WTC11 (cell line): Measurements from ENCODE around the gene CCDC154. TPM values are rescaled to one million over a fixed set of nuclear protein-coding genes. Genes with fewer than 3 reads are reported as not detected.

Experiments used
- ATAC-seq: fragments of 200-7000 bp; cut with Tn5 transposase; 2 replicates; pipeline ENCODE4 v1.10.0; 2021; ENCODE audit warnings: mild to moderate bottlenecking, moderate library complexity
- CTCF ChIA-PET: fragments of 300-600 bp; sonication (Branson Sonifier 250); formaldehyde crosslinking; loops from one replicate; lab custom pipeline; 2021; ENCODE audit warnings: antibody characterized with exemption; lab: Charles Lee
- POLR2A ChIA-PET: fragments of 350-600 bp; sonication (Branson Sonifier 250); formaldehyde crosslinking; loops from one replicate; lab custom pipeline; 2021; ENCODE audit warnings: antibody characterized with exemption; lab: Charles Lee
- DNase-seq: peaks from one replicate; pipeline ENCODE4 v3.0.0; 2021; ENCODE audit warnings: low spot score
- H3K27ac Mint-ChIP-seq: 2 replicates; pipeline ENCODE4 v1.8.0; 2021; ENCODE audit warnings: mixed read lengths
- H3K27me3 Mint-ChIP-seq: 2 replicates; pipeline ENCODE4 v1.8.0; 2021; ENCODE audit warnings: low read depth, mild to moderate bottlenecking, moderate library complexity, mixed read lengths
- H3K36me3 Mint-ChIP-seq: 2 replicates; pipeline ENCODE4 v1.8.0; 2021; ENCODE audit warnings: mixed read lengths
- H3K4me1 Mint-ChIP-seq: 2 replicates; pipeline ENCODE4 v1.8.0; 2022; ENCODE audit warnings: mixed read lengths
- H3K4me3 Mint-ChIP-seq: 2 replicates; pipeline ENCODE4 v1.8.0; 2021; ENCODE audit warnings: mild to moderate bottlenecking, moderate library complexity, mixed read lengths
- H3K9me3 Mint-ChIP-seq: 2 replicates; pipeline ENCODE4 v1.8.0; 2021; ENCODE audit warnings: mixed read lengths
- ESRRA ChIP-seq: sonication (generic); formaldehyde crosslinking; IDR thresholded peaks from 2 replicates; pipeline ENCODE4 v1.8.1; 2022; ENCODE audit warnings: mild to moderate bottlenecking, missing genetic modification reagents, borderline replicate concordance
- GRHL2 ChIP-seq: fragments of 250-450 bp; sonication (Bioruptor Pico); IDR thresholded peaks from 2 replicates; pipeline ENCODE4 v1.8.0; 2022; ENCODE audit warnings: mild to moderate bottlenecking, moderate library complexity; ENCODE audit not compliant: insufficient replicate concordance, severe bottlenecking
- JAZF1 ChIP-seq: fragments of 250-450 bp; sonication (Bioruptor Pico); IDR thresholded peaks from 2 replicates; pipeline ENCODE4 v1.9.0; 2021; ENCODE audit warnings: moderate library complexity, mild to moderate bottlenecking, inconsistent platforms
- NFATC4 ChIP-seq: fragments of 250-450 bp; sonication (Bioruptor Pico); IDR thresholded peaks from 2 replicates; pipeline ENCODE4 v1.9.0; 2021; ENCODE audit warnings: mild to moderate bottlenecking
- NR1H2 ChIP-seq: sonication (generic); formaldehyde crosslinking; IDR thresholded peaks from 2 replicates; pipeline ENCODE4 v1.9.0; 2021; ENCODE audit warnings: mild to moderate bottlenecking, moderate library complexity, missing genetic modification reagents
- NR2C2 ChIP-seq: sonication (generic); formaldehyde crosslinking; IDR thresholded peaks from 2 replicates; pipeline ENCODE4 v1.8.0; 2022; ENCODE audit warnings: mild to moderate bottlenecking, missing genetic modification reagents
- NR3C1 ChIP-seq: sonication (generic); formaldehyde crosslinking; conservative IDR thresholded peaks from 2 replicates; pipeline ENCODE4 v1.8.1; 2023; ENCODE audit warnings: low read depth, mild to moderate bottlenecking, missing genetic modification reagents
- OVOL2 ChIP-seq: fragments of 250-450 bp; sonication (Bioruptor Pico); IDR thresholded peaks from 2 replicates; pipeline ENCODE4 v1.9.0; 2021; ENCODE audit warnings: mild to moderate bottlenecking, borderline replicate concordance
- RELA ChIP-seq: sonication (generic); formaldehyde crosslinking; IDR thresholded peaks from 2 replicates; pipeline ENCODE4 v1.8.1; 2022; ENCODE audit warnings: missing genetic modification reagents, mild to moderate bottlenecking, borderline replicate concordance
- SMAD4 ChIP-seq: sonication (generic); formaldehyde crosslinking; IDR thresholded peaks from 2 replicates; pipeline ENCODE4 v1.8.0; 2022; ENCODE audit warnings: mild to moderate bottlenecking, missing genetic modification reagents
- ZBTB21 ChIP-seq: sonication (generic); formaldehyde crosslinking; IDR thresholded peaks from 2 replicates; pipeline ENCODE4 v1.8.1; 2023; ENCODE audit warnings: mild to moderate bottlenecking, missing genetic modification reagents, borderline replicate concordance
- ZNF219 ChIP-seq: sonication (generic); formaldehyde crosslinking; IDR thresholded peaks from 2 replicates; pipeline ENCODE4 v1.8.0; 2023; ENCODE audit warnings: missing genetic modification reagents, mild to moderate bottlenecking, borderline replicate concordance
- ZNF263 ChIP-seq: sonication (generic); formaldehyde crosslinking; IDR thresholded peaks from 2 replicates; pipeline ENCODE4 v1.8.1; 2022; ENCODE audit warnings: low read depth, mild to moderate bottlenecking, moderate library complexity, missing genetic modification reagents
- ZNF416 ChIP-seq: fragments of 250-450 bp; sonication (Bioruptor Pico); IDR thresholded peaks from 2 replicates; pipeline ENCODE4 v1.9.0; 2021; ENCODE audit warnings: mild to moderate bottlenecking, inconsistent platforms
- total RNA-seq: library from RNA; stranded (reverse); gene quantifications from 3 replicates; pipeline ENCODE4 v1.2.3, GENCODE V29; 2021
- TF ChIP-seq, protein P1 (sequence below): sonication (generic); formaldehyde crosslinking; IDR thresholded peaks from 2 replicates; pipeline ENCODE4 v1.8.1; 2022; ENCODE audit warnings: missing genetic modification reagents, borderline replicate concordance
- TF ChIP-seq, protein P2 (sequence below): sonication (generic); formaldehyde crosslinking; IDR thresholded peaks from 2 replicates; pipeline ENCODE4 v1.8.0; 2023; ENCODE audit warnings: missing genetic modification reagents
- TF ChIP-seq, protein P3 (sequence below): sonication (generic); formaldehyde crosslinking; IDR thresholded peaks from 2 replicates; pipeline ENCODE4 v1.8.0; 2022; ENCODE audit warnings: mild to moderate bottlenecking, missing genetic modification reagents
- TF ChIP-seq, protein P4 (sequence below): sonication (generic); formaldehyde crosslinking; IDR thresholded peaks from 2 replicates; pipeline ENCODE4 v1.8.1; 2023; ENCODE audit warnings: mild to moderate bottlenecking, missing genetic modification reagents, moderate library complexity
- TF ChIP-seq, protein P5 (sequence below): fragments of 250-450 bp; sonication (Bioruptor Pico); IDR thresholded peaks from 2 replicates; pipeline ENCODE4 v1.9.0; 2021; ENCODE audit warnings: moderate library complexity, mild to moderate bottlenecking, inconsistent platforms, borderline replicate concordance

CCDC154 gene
- total RNA-seq, 1 experiment from 2014 or later: 0.46 TPM

DNA sequence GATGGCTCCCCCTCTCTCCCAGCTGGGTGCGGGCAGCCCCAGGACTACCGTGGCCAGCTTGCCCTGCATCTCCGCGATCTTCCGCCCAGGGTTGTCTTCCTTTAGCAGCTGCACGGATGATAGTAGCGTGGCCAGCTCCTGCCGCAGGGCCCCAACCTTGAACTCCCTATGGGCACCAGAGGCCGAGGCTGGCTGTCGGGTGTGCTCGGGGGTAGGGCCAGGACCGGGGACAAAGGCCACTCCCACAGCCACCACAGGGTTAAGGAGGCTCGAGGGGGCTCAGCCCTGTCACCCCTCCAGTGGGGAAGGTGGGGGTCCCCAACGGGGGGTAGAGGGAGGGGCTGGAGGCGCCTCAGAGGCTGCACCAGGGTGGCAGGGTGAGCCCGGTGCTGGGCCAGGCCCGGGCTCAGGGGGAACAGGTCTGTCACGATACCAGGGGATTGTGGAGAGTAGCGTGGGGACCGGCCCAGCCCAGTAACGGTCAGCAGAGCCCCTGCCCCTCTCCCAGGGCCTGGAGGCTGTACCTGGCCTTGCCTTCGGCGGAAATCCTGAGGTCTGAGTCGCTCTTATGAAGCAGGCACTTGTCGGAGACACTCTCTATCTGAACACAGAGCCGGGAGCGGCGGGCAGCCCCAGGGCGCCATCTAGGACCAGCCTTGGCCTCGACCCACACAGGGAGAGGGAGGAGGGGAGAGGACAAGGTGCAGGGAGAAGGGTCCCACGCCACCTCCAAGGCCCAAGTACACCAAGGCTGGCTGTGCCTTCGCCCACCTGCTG lies 8.2 kb downstream of the CCDC154 start (continued):
- TF ChIP-seq, protein P1, sequence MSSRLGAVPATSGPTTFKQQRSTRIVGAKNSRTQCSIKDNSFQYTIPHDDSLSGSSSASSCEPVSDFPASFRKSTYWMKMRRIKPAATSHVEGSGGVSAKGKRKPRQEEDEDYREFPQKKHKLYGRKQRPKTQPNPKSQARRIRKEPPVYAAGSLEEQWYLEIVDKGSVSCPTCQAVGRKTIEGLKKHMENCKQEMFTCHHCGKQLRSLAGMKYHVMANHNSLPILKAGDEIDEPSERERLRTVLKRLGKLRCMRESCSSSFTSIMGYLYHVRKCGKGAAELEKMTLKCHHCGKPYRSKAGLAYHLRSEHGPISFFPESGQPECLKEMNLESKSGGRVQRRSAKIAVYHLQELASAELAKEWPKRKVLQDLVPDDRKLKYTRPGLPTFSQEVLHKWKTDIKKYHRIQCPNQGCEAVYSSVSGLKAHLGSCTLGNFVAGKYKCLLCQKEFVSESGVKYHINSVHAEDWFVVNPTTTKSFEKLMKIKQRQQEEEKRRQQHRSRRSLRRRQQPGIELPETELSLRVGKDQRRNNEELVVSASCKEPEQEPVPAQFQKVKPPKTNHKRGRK (CRISPR knock-in tag): no peak
- TF ChIP-seq, protein P2, sequence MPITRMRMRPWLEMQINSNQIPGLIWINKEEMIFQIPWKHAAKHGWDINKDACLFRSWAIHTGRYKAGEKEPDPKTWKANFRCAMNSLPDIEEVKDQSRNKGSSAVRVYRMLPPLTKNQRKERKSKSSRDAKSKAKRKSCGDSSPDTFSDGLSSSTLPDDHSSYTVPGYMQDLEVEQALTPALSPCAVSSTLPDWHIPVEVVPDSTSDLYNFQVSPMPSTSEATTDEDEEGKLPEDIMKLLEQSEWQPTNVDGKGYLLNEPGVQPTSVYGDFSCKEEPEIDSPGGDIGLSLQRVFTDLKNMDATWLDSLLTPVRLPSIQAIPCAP (CRISPR knock-in tag): no peak
- TF ChIP-seq ZNF416 (CRISPR knock-in tag): no peak
- TF ChIP-seq NR3C1 (CRISPR knock-in tag): no peak
- TF ChIP-seq, protein P3, sequence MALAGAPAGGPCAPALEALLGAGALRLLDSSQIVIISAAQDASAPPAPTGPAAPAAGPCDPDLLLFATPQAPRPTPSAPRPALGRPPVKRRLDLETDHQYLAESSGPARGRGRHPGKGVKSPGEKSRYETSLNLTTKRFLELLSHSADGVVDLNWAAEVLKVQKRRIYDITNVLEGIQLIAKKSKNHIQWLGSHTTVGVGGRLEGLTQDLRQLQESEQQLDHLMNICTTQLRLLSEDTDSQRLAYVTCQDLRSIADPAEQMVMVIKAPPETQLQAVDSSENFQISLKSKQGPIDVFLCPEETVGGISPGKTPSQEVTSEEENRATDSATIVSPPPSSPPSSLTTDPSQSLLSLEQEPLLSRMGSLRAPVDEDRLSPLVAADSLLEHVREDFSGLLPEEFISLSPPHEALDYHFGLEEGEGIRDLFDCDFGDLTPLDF: no peak

DNA sequence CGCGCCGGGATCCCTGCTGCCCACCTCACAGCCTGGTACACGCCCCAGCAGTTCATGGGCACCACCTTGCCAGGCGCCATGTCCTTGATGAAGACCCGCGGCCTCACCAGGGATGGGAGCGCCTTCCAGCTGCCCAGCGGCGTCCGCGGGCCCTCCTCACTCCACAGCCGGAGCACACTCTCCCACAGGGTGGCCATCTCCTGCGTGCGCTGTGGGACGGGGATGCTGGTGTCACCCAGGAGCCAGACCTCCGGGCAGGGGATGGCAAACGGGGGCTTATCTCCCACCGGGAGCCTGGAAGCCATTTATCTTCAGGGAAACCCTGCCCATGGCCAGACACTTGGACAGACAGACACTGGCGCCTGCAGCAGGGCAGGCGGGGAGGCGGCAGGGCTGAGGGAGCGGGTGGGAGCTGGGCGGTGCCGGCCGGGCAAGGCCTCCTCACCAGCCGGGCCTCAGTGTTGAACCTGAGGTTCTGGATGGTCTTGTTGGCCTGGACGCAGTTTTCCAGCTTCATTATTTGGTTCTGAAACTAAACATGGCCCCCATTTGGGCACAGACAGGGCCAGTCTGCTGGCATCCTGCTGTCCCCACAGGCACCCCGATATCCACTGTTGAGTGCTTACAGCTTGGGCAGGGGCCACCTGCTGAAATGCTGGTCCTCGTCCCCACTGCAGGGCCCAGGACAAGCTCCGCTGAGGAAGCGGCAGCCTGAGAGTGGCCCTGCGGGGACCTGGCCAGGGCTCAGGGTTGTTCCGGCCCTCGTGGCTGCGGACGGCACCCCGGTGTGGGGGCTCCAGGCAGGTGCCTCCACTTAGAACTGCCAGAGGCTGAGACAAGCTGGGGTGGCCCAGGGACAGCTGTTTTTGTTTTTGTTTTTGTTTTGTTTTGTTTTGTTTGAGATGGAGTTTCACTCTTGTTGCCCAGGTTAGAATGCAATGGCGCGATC lies 9.4 kb downstream of the CCDC154 start:
- ChIA-PET POLR2A (no interaction called here), CTCF (no interaction called here)
- TF ChIP-seq ZNF263 (CRISPR knock-in tag) (no peak), ESRRA (CRISPR knock-in tag) (no peak), JAZF1 (CRISPR knock-in tag) (no peak), GRHL2 (CRISPR knock-in tag) (no peak), ZNF219 (CRISPR knock-in tag) (no peak), ZNF416 (CRISPR knock-in tag) (no peak)
- TF ChIP-seq, protein P1 (CRISPR knock-in tag): no peak
- TF ChIP-seq, protein P4, sequence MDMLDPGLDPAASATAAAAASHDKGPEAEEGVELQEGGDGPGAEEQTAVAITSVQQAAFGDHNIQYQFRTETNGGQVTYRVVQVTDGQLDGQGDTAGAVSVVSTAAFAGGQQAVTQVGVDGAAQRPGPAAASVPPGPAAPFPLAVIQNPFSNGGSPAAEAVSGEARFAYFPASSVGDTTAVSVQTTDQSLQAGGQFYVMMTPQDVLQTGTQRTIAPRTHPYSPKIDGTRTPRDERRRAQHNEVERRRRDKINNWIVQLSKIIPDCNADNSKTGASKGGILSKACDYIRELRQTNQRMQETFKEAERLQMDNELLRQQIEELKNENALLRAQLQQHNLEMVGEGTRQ (CRISPR knock-in tag): no peak
- no peaks in the 10 kb centered on the region for H3K27me3 Mint-ChIP-seq
- ATAC-seq: no peak
- no peak overlapping the region for H3K27ac Mint-ChIP-seq
- no peaks in the 10 kb centered on the region for H3K4me1 Mint-ChIP-seq
- DNase-seq: no peak
- no peaks in the 10 kb centered on the region for H3K9me3 Mint-ChIP-seq
- H3K36me3 Mint-ChIP-seq: no peaks in the 10 kb centered on the region
- H3K4me3 Mint-ChIP-seq: no peak overlapping the region

DNA sequence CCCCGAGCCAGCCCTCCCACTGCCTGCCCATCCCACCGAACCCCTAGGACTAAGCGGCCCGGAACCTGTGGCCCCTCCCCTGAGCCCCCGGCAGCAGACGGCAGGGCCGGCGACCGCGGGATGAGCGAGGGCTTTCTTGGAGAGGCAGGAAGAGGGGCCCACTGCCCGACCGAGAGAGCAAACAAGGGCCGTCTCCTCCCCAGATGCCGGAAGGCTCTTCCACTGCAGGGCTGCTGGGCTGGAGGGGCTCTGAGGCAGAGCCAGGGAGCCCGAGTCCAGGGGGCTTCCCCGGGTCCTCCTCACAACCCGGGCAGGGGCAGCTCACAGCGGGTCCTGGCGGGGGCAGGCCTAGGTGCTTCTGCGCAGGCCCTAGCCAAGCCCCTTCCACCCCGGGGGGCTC lies 10.6 kb downstream of the CCDC154 start:
- no peak for ATAC-seq
- DNase-seq: no peak
- CTCF ChIA-PET: no interaction called here
- Mint-ChIP-seq H3K9me3 (no peaks in the 10 kb centered on the region), H3K36me3 (no peaks in the 10 kb centered on the region), H3K27ac (no peak overlapping the region), H3K4me3 (no peak overlapping the region), H3K4me1 (no peaks in the 10 kb centered on the region), H3K27me3 (no peaks in the 10 kb centered on the region)
- TF ChIP-seq SMAD4: no peak
- no peak for TF ChIP-seq RELA (CRISPR knock-in tag)
- no peak for TF ChIP-seq NFATC4 (CRISPR knock-in tag)
- TF ChIP-seq ZBTB21: no peak
- TF ChIP-seq NR2C2 (CRISPR knock-in tag): no peak
- TF ChIP-seq OVOL2 (CRISPR knock-in tag): no peak
- TF ChIP-seq ESRRA (CRISPR knock-in tag): no peak
- TF ChIP-seq, protein P5, sequence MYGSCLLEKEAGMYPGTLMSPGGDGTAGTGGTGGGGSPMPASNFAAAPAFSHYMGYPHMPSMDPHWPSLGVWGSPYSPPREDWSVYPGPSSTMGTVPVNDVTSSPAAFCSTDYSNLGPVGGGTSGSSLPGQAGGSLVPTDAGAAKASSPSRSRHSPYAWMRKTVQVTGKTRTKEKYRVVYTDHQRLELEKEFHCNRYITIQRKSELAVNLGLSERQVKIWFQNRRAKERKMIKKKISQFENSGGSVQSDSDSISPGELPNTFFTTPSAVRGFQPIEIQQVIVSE (CRISPR knock-in tag): no peak
- TF ChIP-seq NR1H2 (CRISPR knock-in tag): no peak
- POLR2A ChIA-PET: no interaction called here
